Breast epithelium (tissue), 4 donors: ENCODE results near the gene RPS18. TPM values are rescaled to one million over a fixed set of nuclear protein-coding genes. Genes with fewer than 3 reads are reported as not detected.
A peak's percentile ranks its signal among the peaks of the same experiment; 100 is the strongest.

Source experiments
- DNase-seq, 2 donors: peaks; one replicate each; pipeline ENCODE4 v3.0.0-alpha.2; 2019; ENCODE audit warnings: low spot score in 2 of 2
- H3K27ac ChIP-seq, 2 donors: fragments of 200-600 bp; sonication (generic) in 1 of 2; one replicate each; pipeline ENCODE4 v1.5.1; 2016 to 2019; ENCODE audit warnings: mild to moderate bottlenecking in 1 of 2
- H3K27me3 ChIP-seq, 2 donors: fragments of 200-600 bp; sonication (generic) in 1 of 2; one replicate each; pipeline versions ENCODE4 v1.5.1 to v1.6.0; 2017 to 2019; ENCODE audit warnings: control low read depth in 1 of 2, mild to moderate bottlenecking in 1 of 2
- H3K36me3 ChIP-seq: fragments of 200-600 bp; one replicate; pipeline ENCODE4 v1.5.1; 2019
- H3K4me1 ChIP-seq, 2 donors: fragments of 200-600 bp; sonication (generic); one replicate each; pipeline ENCODE4 v1.5.1; 2016 to 2019; ENCODE audit warnings: control low read depth in 1 of 2
- H3K4me3 ChIP-seq, 3 donors: fragments of 200-600 bp; sonication (generic); 1 replicate in 2 of 3; 2 replicates in 1 of 3; pipeline ENCODE4 v1.5.1; 2016 to 2019; ENCODE audit warnings: mild to moderate bottlenecking in 3 of 3, moderate library complexity in 2 of 3
- H3K9me3 ChIP-seq, 2 donors: fragments of 200-600 bp; sonication (generic) in 1 of 2; one replicate each; pipeline ENCODE4 v1.5.1; 2016 to 2019; ENCODE audit warnings: control low read depth in 1 of 2
- CTCF ChIP-seq, 3 donors: fragments of 450-650 bp; IDR thresholded peaks; one replicate each; pipeline ENCODE4 v1.5.1; 2016 to 2017; ENCODE audit warnings: antibody characterized with exemption in 3 of 3, mild to moderate bottlenecking in 3 of 3, moderate library complexity in 3 of 3
- POLR2A ChIP-seq: fragments of 450-650 bp; IDR thresholded peaks from one replicate; pipeline ENCODE4 v1.6.1; 2016; ENCODE audit warnings: antibody characterized with exemption, mild to moderate bottlenecking, moderate library complexity
- POLR2AphosphoS5 ChIP-seq, 3 donors: sonication (generic); formaldehyde crosslinking; IDR thresholded peaks; one replicate each; pipeline ENCODE4 v1.6.1; 2017; ENCODE audit warnings: antibody characterized with exemption in 3 of 3
- intact Hi-C: fragments of 100-400 bp; cut with DNase I; formaldehyde crosslinking; loops from one replicate; pipeline ENCODE4 v1.15.1; 2023; ENCODE audit warnings: low total_unique reads
- total RNA-seq, 3 donors: library from RNA; depleted of rRNA; stranded (reverse); fragments of >200 nt; gene quantifications; one replicate each; pipeline ENCODE4 v1.1.0, GENCODE V29; 2016

RPS18 gene
- total RNA-seq, 3 donors from 2014 or later: 3,121 to 5,317 (median 4,287) TPM

GRCh38 chr6:33248932-33249731, 22.7 kb upstream of the RPS18 start:
- H3K27ac ChIP-seq: peak overlapping the region; percentile 93 to 95
- peak; percentile 97 to 98 for DNase-seq
- intact Hi-C loops: loop anchor here (10.0 kb wide), 1 partner anchor 134 kb away; no protein-coding TSS in a partner anchor
- H3K36me3 ChIP-seq: no peaks in the 10 kb centered on the region
- H3K27me3 ChIP-seq: no peaks in the 10 kb centered on the region
- no peaks in the 10 kb centered on the region for H3K9me3 ChIP-seq
- H3K4me3 ChIP-seq: peak overlapping the region; percentile 48 to 69 (median 69)
- peaks cover 0 to 6% of the 10 kb centered on the region in 2 donors for H3K4me1 ChIP-seq
- TF ChIP-seq CTCF (IDR thresholded peaks at IDR 0.05) (no peak), POLR2A (peak; percentile 33), POLR2AphosphoS5 (IDR thresholded peaks at IDR 0.05) (peak; percentile 58 to 85 (median 76))

- TF ChIP-seq POLR2A: peak; percentile 6
- no peak for TF ChIP-seq CTCF (IDR thresholded peaks at IDR 0.05)
- H3K36me3 ChIP-seq: no peaks in the 10 kb centered on the region
- H3K4me3 ChIP-seq: peak overlapping the region; percentile 48 to 69 (median 69)
- H3K9me3 ChIP-seq: no peaks in the 10 kb centered on the region
- peaks cover 0 to 6% of the 10 kb centered on the region in 2 donors for H3K4me1 ChIP-seq
- H3K27me3 ChIP-seq: no peaks in the 10 kb centered on the region
- intact Hi-C loops: loop anchor here (10.0 kb wide), 1 partner anchor 135 kb away; no protein-coding TSS in a partner anchor
- peak overlapping the region; percentile 93 to 95 for H3K27ac ChIP-seq
- no peak for DNase-seq
These were observed 21.9 kb upstream of the RPS18 start for GRCh38 chr6:33249732-33250630.

GRCh38 chr6:33250731-33251130, 21.1 kb upstream of the RPS18 start:
- no peaks in the 10 kb centered on the region for H3K27me3 ChIP-seq
- peaks cover 0 to 6% of the 10 kb centered on the region in 2 donors for H3K4me1 ChIP-seq
- peak overlapping the region; percentile 9 to 37 for H3K27ac ChIP-seq
- TF ChIP-seq POLR2A: no peak
- TF ChIP-seq CTCF (IDR thresholded peaks at IDR 0.05): no peak
- TF ChIP-seq POLR2AphosphoS5 (IDR thresholded peaks at IDR 0.05): no peak
- intact Hi-C loops: no loop called here
- no peaks in the 10 kb centered on the region for H3K36me3 ChIP-seq
- DNase-seq: no peak
- H3K9me3 ChIP-seq: no peaks in the 10 kb centered on the region
- no peak overlapping the region for H3K4me3 ChIP-seq

- Histone ChIP-seq H3K27ac (no peak overlapping the region), H3K27me3 (no peaks in the 10 kb centered on the region), H3K4me1 (peaks cover 0 to 6% of the 10 kb centered on the region in 2 donors), H3K4me3 (no peak overlapping the region), H3K9me3 (no peaks in the 10 kb centered on the region), H3K36me3 (no peaks in the 10 kb centered on the region)
- intact Hi-C loops: no loop called here
- TF ChIP-seq POLR2A (no peak), POLR2AphosphoS5 (IDR thresholded peaks at IDR 0.05) (no peak), CTCF (IDR thresholded peaks at IDR 0.05) (no peak)
- DNase-seq: no peak
These were observed 20.4 kb upstream of the RPS18 start for GRCh38 chr6:33251395-33252012.
